SK-N-MC (cell line): Measurements from ENCODE around the gene SPSB3.
"Not testable (repeated sequence)": the region's sequence is repeated elsewhere in the genome, so short reads cannot be mapped to it uniquely, and the experiment has no call there.

Source experiments
- DNase-seq: peaks from one replicate; pipeline ENCODE4 v3.0.0-alpha.2; 2011; ENCODE audit warnings: low read depth, low spot score
- H3K27ac ChIP-seq: fragments of 200-600 bp; sonication (generic); 2 replicates; pipeline ENCODE4 v1.5.1; 2016; ENCODE audit warnings: mixed run types
- H3K36me3 ChIP-seq: fragments of 200-600 bp; sonication (generic); 2 replicates; pipeline ENCODE4 v1.6.1; 2017; ENCODE audit warnings: antibody characterized with exemption, low read length, mixed read lengths; ENCODE audit not compliant: insufficient read depth
- H3K4me3 ChIP-seq: fragments of 200-600 bp; sonication (generic); 2 replicates; pipeline ENCODE4 v1.5.1; 2016
- H3K9ac ChIP-seq: fragments of 200-600 bp; sonication (generic); 2 replicates; pipeline ENCODE4 v1.8.0; 2017; ENCODE audit warnings: mixed run types, mixed read lengths; ENCODE audit not compliant: insufficient read length
- H3K9me3 ChIP-seq: fragments of 200-600 bp; sonication (generic); 2 replicates; pipeline ENCODE4 v1.6.1; 2017; ENCODE audit warnings: low read depth, mild to moderate bottlenecking, antibody characterized with exemption, low read length, moderate library complexity, mixed read lengths
- EZH2 ChIP-seq: fragments of 200-600 bp; sonication (generic); IDR thresholded peaks from one replicate; pipeline ENCODE4 v1.6.1; 2017; ENCODE audit warnings: antibody characterized with exemption
- FOXP2 ChIP-seq: optimal IDR thresholded peaks from 2 replicates; pipeline ENCODE3; 2011; ENCODE audit warnings: mild to moderate bottlenecking, moderate library complexity; ENCODE audit not compliant: insufficient read depth; ENCODE audit errors: extremely low read length, control extremely low read depth
- POLR2AphosphoS5 ChIP-seq: IDR thresholded peaks from 2 replicates; pipeline ENCODE4 v1.6.1; 2012; ENCODE audit warnings: mild to moderate bottlenecking, low read depth, low read length, borderline replicate concordance

SPSB3 gene

GRCh38 chr16:1809281-1809801 is 27.0 kb upstream of the SPSB3 start:
- no peak for DNase-seq
- Histone ChIP-seq H3K9me3 (no peaks in the 10 kb centered on the region), H3K9ac (no peak overlapping the region), H3K4me3 (no peak overlapping the region), H3K36me3 (no peaks in the 10 kb centered on the region), H3K27ac (no peak overlapping the region)
- no peak for TF ChIP-seq FOXP2
- no peak for TF ChIP-seq EZH2
- no peak for TF ChIP-seq POLR2AphosphoS5

- no peak overlapping the region for H3K9ac ChIP-seq
- TF ChIP-seq EZH2 (no peak), POLR2AphosphoS5 (no peak)
- no peak overlapping the region for H3K4me3 ChIP-seq
- H3K27ac ChIP-seq, result no peak overlapping the region
- H3K9me3 ChIP-seq, result no peaks in the 10 kb centered on the region
- H3K36me3 ChIP-seq, result no peaks in the 10 kb centered on the region
- DNase-seq, result no peak
These were observed 26.3 kb upstream of the SPSB3 start for GRCh38 chr16:1808691-1809090.

GRCh38 chr16:1807626-1808025 is 25.3 kb upstream of the SPSB3 start:
- Histone ChIP-seq H3K36me3 (no peaks in the 10 kb centered on the region), H3K4me3 (no peak overlapping the region), H3K9me3 (no peaks in the 10 kb centered on the region), H3K9ac (no peak overlapping the region), H3K27ac (no peak overlapping the region)
- no peak for TF ChIP-seq POLR2AphosphoS5
- TF ChIP-seq FOXP2, result no peak
- no peak for TF ChIP-seq EZH2
- no peak for DNase-seq

- H3K36me3 ChIP-seq, result no peaks in the 10 kb centered on the region
These were observed 18.3 kb upstream of the SPSB3 start for GRCh38 chr16:1800701-1801100.

GRCh38 chr16:1799263-1799662 is 16.9 kb upstream of the SPSB3 start:
- H3K9ac ChIP-seq, H3K4me3 ChIP-seq, DNase-seq, H3K27ac ChIP-seq, H3K9me3 ChIP-seq, H3K36me3 ChIP-seq: not testable (repeated sequence)

More at GRCh38 chr16:1800701-1801100, 18.3 kb upstream of the SPSB3 start:
- Histone ChIP-seq H3K9me3 (no peaks in the 10 kb centered on the region), H3K9ac (no peak overlapping the region), H3K27ac (no peak overlapping the region), H3K4me3 (no peak overlapping the region)
- TF ChIP-seq EZH2 (no peak), POLR2AphosphoS5 (no peak), FOXP2 (no peak)
- DNase-seq, result no peak

GRCh38 chr16:1794908-1795666 is 12.7 kb upstream of the SPSB3 start:
- no peak overlapping the region for H3K27ac ChIP-seq
- H3K9ac ChIP-seq, result no peak overlapping the region
- no peak overlapping the region for H3K4me3 ChIP-seq
- DNase-seq, result no peak
- no peaks in the 10 kb centered on the region for H3K9me3 ChIP-seq
- TF ChIP-seq POLR2AphosphoS5, result no peak
- no peak for TF ChIP-seq FOXP2
- TF ChIP-seq EZH2, result no peak
- no peaks in the 10 kb centered on the region for H3K36me3 ChIP-seq

GRCh38 chr16:1794221-1794871 is 12.0 kb upstream of the SPSB3 start:
- no peak overlapping the region for H3K4me3 ChIP-seq
- no peak for DNase-seq
- no peaks in the 10 kb centered on the region for H3K36me3 ChIP-seq
- no peak for TF ChIP-seq EZH2
- no peak for TF ChIP-seq FOXP2
- no peak for TF ChIP-seq POLR2AphosphoS5
- no peak overlapping the region for H3K27ac ChIP-seq
- no peak overlapping the region for H3K9ac ChIP-seq
- no peaks in the 10 kb centered on the region for H3K9me3 ChIP-seq

- Histone ChIP-seq H3K36me3 (no peaks in the 10 kb centered on the region), H3K9ac (no peak within 1 kb of the TSS), H3K9me3 (no peaks in the 10 kb centered on the region), H3K27ac (no peak within 1 kb of the TSS), H3K4me3 (no peak within 1 kb of the TSS)
- DNase-seq, result no peak
- no peak for TF ChIP-seq FOXP2
- no peak for TF ChIP-seq EZH2
- TF ChIP-seq POLR2AphosphoS5, result no peak
These were observed 11.3 kb upstream of the SPSB3 start, which contains the start of gene IGFALS for GRCh38 chr16:1793578-1794220. Gene IGFALS, minus strand, starts transcription at chr16:1793705. Its CDS starts 53 bp downstream, at chr16:1793652.
